Mucosa of descending colon (tissue), 3 donors: ENCODE results near the gene GRM7. TPM values are rescaled to one million over a fixed set of nuclear protein-coding genes. Genes with fewer than 3 reads are reported as not detected.

Experiments used
- ATAC-seq: fragments of 200-7000 bp; cut with Tn5 transposase; one replicate; pipeline ENCODE4 v1.9.1; 2020; ENCODE audit warnings: mild to moderate bottlenecking, moderate library complexity
- DNase-seq, 3 donors: peaks; one replicate each; pipeline ENCODE4 v3.0.0-alpha.2; 2020
- H3K36me3 ChIP-seq: fragments of 200-600 bp; one replicate; pipeline ENCODE4 v1.8.0; 2021; ENCODE audit warnings: low read depth, mild to moderate bottlenecking
- H3K4me1 ChIP-seq: fragments of 200-600 bp; one replicate; pipeline ENCODE4 v1.8.0; 2021; ENCODE audit warnings: low read depth, mild to moderate bottlenecking
- H3K4me3 ChIP-seq: fragments of 200-600 bp; one replicate; pipeline ENCODE4 v1.8.0; 2021; ENCODE audit warnings: mild to moderate bottlenecking
- H3K9me3 ChIP-seq: fragments of 200-600 bp; one replicate; pipeline ENCODE4 v1.8.0; 2021; ENCODE audit warnings: mild to moderate bottlenecking
- CTCF ChIP-seq: fragments of 200-600 bp; IDR thresholded peaks from one replicate; pipeline ENCODE4 v1.8.0; 2022; ENCODE audit warnings: antibody characterized with exemption, mild to moderate bottlenecking
- intact Hi-C, 2 donors: fragments of 100-400 bp; cut with DNase I in 1 of 2; cut with micrococcal nuclease in 1 of 2; formaldehyde crosslinking; loops; one replicate each; pipeline versions ENCODE4 v1.11.0 to v1.11.1; 2022; cut with DNase I, micrococcal nuclease
- total RNA-seq, 3 donors: library from RNA; stranded (reverse); fragmentation: NEBNext Ultra II Directional in 2 of 3; extraction: Animal tissue kit (Norgen Biotek cat#: 25700) in 2 of 3; gene quantifications; one replicate each; pipeline versions ENCODE4 v1.2.1 to v1.2.4, GENCODE V29; 2021 to 2023
- donor health status: DM: no; HTN: no; CAD: no; lungs with moderate emphysema.
- donor health status: DM: no; HTN: no; CAD: no.
- donor health status: DM: no; HTN: yes; CAD: no.

Gene GRM7
- total RNA-seq, 3 donors from 2014 or later: 0.09 to 0.39 (median 0.14) TPM

- Histone ChIP-seq H3K9me3 (no peaks in the 10 kb centered on the region), H3K36me3 (no peaks in the 10 kb centered on the region), H3K4me1 (no peaks in the 10 kb centered on the region), H3K4me3 (no peak overlapping the region)
- DNase-seq (no peak), ATAC-seq (no peak)
- intact Hi-C loops: no loop called here
- no peak for TF ChIP-seq CTCF
Measured at GRCh38 chr3:7695049-7695448, 834.1 kb downstream of the GRM7 start.

- DNase-seq: no peak
- Histone ChIP-seq H3K4me3 (no peak overlapping the region), H3K36me3 (no peaks in the 10 kb centered on the region), H3K9me3 (no peaks in the 10 kb centered on the region), H3K4me1 (no peaks in the 10 kb centered on the region)
- ATAC-seq: no peak
- no peak for TF ChIP-seq CTCF
- intact Hi-C loops: no loop called here
Measured at GRCh38 chr3:7696320-7696719, 835.4 kb downstream of the GRM7 start.

- Histone ChIP-seq H3K4me1 (no peaks in the 10 kb centered on the region), H3K9me3 (no peaks in the 10 kb centered on the region), H3K36me3 (no peaks in the 10 kb centered on the region), H3K4me3 (no peak overlapping the region)
- no peak for TF ChIP-seq CTCF
- ATAC-seq (no peak), DNase-seq (no peak)
- intact Hi-C loops: no loop called here
Measured at GRCh38 chr3:7697548-7697947, 836.6 kb downstream of the GRM7 start.

DNA sequence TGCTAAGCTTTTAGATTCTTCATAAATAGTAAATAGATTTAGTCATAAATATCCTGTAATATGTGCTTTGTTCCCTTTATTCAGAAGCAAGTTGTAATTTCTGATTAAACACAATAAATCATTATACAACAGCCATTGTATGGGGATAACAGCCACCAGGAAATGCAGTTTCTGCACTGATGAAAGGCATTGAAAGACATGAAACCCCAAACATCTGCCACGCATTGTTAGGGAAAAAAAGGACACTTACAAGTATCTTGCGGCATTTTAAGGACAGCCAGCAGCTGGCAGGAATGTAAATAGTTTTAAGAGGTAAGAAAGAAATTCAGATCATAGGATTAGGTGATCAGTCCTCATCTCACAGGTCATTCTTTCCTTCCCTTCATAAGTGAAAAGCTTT lies 839.6 kb downstream of the GRM7 start:
- ATAC-seq (no peak), DNase-seq (no peak)
- TF ChIP-seq CTCF: no peak
- intact Hi-C loops: no loop called here
- Histone ChIP-seq H3K4me3 (no peak overlapping the region), H3K9me3 (no peaks in the 10 kb centered on the region), H3K36me3 (no peaks in the 10 kb centered on the region), H3K4me1 (no peaks in the 10 kb centered on the region)

- no peak for DNase-seq
Measured at GRCh38 chr3:7700977-7701376, 840.1 kb downstream of the GRM7 start.

More at GRCh38 chr3:7700977-7701376, 840.1 kb downstream of the GRM7 start:
- ATAC-seq: no peak
- no peak overlapping the region for H3K4me3 ChIP-seq
- no peak for TF ChIP-seq CTCF
- intact Hi-C loops: no loop called here
- no peaks in the 10 kb centered on the region for H3K4me1 ChIP-seq
- no peaks in the 10 kb centered on the region for H3K9me3 ChIP-seq
- H3K36me3 ChIP-seq: no peaks in the 10 kb centered on the region
